ENCODE data around the gene BCAP31. TPM values are rescaled to one million over a fixed set of nuclear protein-coding genes. Genes with fewer than 3 reads are reported as not detected.

BCAP31 gene
- total RNA-seq, 1 experiment from 2014 or later, result 150 TPM

- no peak for TF ChIP-seq CREM (CRISPR knock-in tag; IDR thresholded peaks at IDR 0.05)
These were observed 44.3 kb upstream of the BCAP31 start (continued) for GRCh38 chrX:153768311-153769157.

GRCh38 chrX:153767674-153768055, 43.5 kb upstream of the BCAP31 start:
- H3K9me3 Mint-ChIP-seq, result no peaks in the 10 kb centered on the region
- ChIA-PET CTCF (interaction anchor here (1.1 to 3.6 kb wide), 4 partner anchors 10 to 179 kb away, joined by 6 to 14 read pairs (median 8); partner anchors contain the start of gene L1CAM), POLR2A (no interaction called here)
- TF ChIP-seq FOXP1 (CRISPR knock-in tag; IDR thresholded peaks at IDR 0.05; ENCODE audit: borderline replicate concordance) (no peak), GRHL2 (CRISPR knock-in tag; IDR thresholded peaks at IDR 0.05; ENCODE audit: insufficient replicate concordance, severe bottlenecking) (no peak), NR3C1 (CRISPR knock-in tag; conservative IDR thresholded peaks at IDR 0.05; ENCODE audit: low read depth) (no peak), JAZF1 (CRISPR knock-in tag; IDR thresholded peaks at IDR 0.05) (no peak), ARID4B (CRISPR knock-in tag; IDR thresholded peaks at IDR 0.05; ENCODE audit: borderline replicate concordance) (no peak), NFE2L1 (CRISPR knock-in tag; IDR thresholded peaks at IDR 0.05) (no peak)
- DNase-seq (ENCODE audit: low spot score), result no peak
- no peak overlapping the region for H3K4me3 Mint-ChIP-seq
- no peaks in the 10 kb centered on the region for H3K27me3 Mint-ChIP-seq (ENCODE audit: low read depth)
- H3K27ac Mint-ChIP-seq, result no peak overlapping the region
- H3K4me1 Mint-ChIP-seq, result peaks cover 3% of the 10 kb centered on the region; the same call in 1 of the 2 replicates
- no peak for ATAC-seq
- no peaks in the 10 kb centered on the region for H3K36me3 Mint-ChIP-seq

GRCh38 chrX:153766871-153767673, 42.9 kb upstream of the BCAP31 start:
- Mint-ChIP-seq H3K27ac (no peak overlapping the region), H3K36me3 (no peaks in the 10 kb centered on the region), H3K4me3 (no peak overlapping the region), H3K9me3 (no peaks in the 10 kb centered on the region), H3K27me3 (ENCODE audit: low read depth) (no peaks in the 10 kb centered on the region), H3K4me1 (peaks cover 3% of the 10 kb centered on the region; the same call in 1 of the 2 replicates)
- DNase-seq (ENCODE audit: low spot score) (no peak), ATAC-seq (no peak; the same call in 1 of the 2 replicates)
- CTCF ChIA-PET, result interaction anchor here (0.6 to 3.6 kb wide), 12 partner anchors 11 to 180 kb away, joined by 3 to 14 read pairs (median 4); partner anchors contain the start of gene L1CAM
- POLR2A ChIA-PET, result interaction anchor here (1.1 kb wide), 1 partner anchor 112 kb away, joined by 3 read pairs; no protein-coding TSS in a partner anchor
- TF ChIP-seq CBFB (CRISPR knock-in tag; IDR thresholded peaks at IDR 0.05; ENCODE audit: low read depth), result no peak

GRCh38 chrX:153766098-153766817, 42.1 kb upstream of the BCAP31 start:
- Mint-ChIP-seq H3K27ac (0 out of 2 replicates have a peak overlapping the region, but pooled peaks have one; percentile 32), H3K9me3 (no peaks in the 10 kb centered on the region), H3K27me3 (ENCODE audit: low read depth) (no peaks in the 10 kb centered on the region), H3K4me3 (no peak overlapping the region), H3K4me1 (peaks cover 3% of the 10 kb centered on the region; the same call in 1 of the 2 replicates), H3K36me3 (no peaks in the 10 kb centered on the region)
- POLR2A ChIA-PET, result interaction anchor here (1.1 kb wide), 1 partner anchor 113 kb away, joined by 3 read pairs; no protein-coding TSS in a partner anchor
- no peak for DNase-seq (ENCODE audit: low spot score)
- no peak for ATAC-seq
- CTCF ChIA-PET, result interaction anchor here (0.8 to 3.6 kb wide), 9 partner anchors 12 to 181 kb away, joined by 3 to 14 read pairs (median 4); partner anchors contain the start of gene L1CAM
- TF ChIP-seq CBFB (CRISPR knock-in tag; IDR thresholded peaks at IDR 0.05; ENCODE audit: low read depth), result no peak
- no peak for TF ChIP-seq ZNF425 (CRISPR knock-in tag; conservative IDR thresholded peaks at IDR 0.05)
- no peak for TF ChIP-seq ZNF219 (CRISPR knock-in tag; IDR thresholded peaks at IDR 0.05; ENCODE audit: borderline replicate concordance)
- TF ChIP-seq E2F4 (CRISPR knock-in tag; IDR thresholded peaks at IDR 0.05; ENCODE audit: borderline replicate concordance, low read depth), result no peak
- no peak for TF ChIP-seq ERG (CRISPR knock-in tag; IDR thresholded peaks at IDR 0.05)
- no peak for TF ChIP-seq E2F1 (CRISPR knock-in tag; IDR thresholded peaks at IDR 0.05)

All from WTC11 (cell line).